HG03039 (cell line): ENCODE data around the gene PCDH9.

ENCODE experiments used
- ATAC-seq: cut with Tn5 transposase; IDR thresholded peaks from one replicate; pipeline ENCODE4 v1.9.1; 2021; ENCODE audit warnings: mild to moderate bottlenecking, moderate library complexity; ENCODE audit not compliant: unreplicated experiment

Gene PCDH9

DNA sequence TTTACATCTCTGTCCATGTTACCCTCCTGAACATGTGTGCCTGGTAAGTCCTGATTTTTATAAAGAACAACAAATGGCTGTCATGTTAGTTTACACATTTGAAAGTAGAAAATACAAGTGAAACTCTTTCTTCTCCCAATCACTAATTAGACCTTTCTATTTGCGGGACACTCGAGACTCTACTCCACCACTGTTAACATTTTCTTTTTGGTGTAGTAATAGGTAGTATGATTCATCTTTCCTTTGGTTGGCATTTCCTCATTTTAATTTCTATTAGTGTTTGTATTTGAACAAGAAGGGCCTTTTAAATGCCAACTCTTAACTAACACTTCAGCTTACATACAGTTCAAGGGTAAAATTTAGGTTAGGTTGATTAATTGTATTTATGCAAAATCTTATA is 371.1 kb downstream of the PCDH9 start:
- ATAC-seq: no peak

- no peak for ATAC-seq
These were observed 372.0 kb downstream of the PCDH9 start for GRCh38 chr13:66858163-66858562.

DNA sequence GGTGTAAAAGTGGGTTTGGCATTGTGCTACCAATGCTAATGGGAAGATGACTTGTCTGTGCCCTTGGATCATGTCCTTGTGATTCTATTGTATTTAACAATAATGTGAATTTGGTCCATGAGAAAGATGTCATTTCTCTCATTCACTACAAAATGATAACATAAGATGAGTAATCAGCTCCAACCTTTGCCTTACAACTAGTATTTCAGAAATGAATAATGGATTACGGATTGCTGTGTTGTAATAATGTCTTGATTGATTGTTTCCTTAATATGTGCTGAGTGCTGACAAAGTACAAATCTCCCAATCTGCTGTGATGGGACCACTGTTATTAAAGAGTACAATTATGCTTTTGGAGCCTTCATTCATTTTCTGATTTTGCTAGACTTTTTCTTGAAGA is 375.0 kb downstream of the PCDH9 start:
- ATAC-seq: no peak

- no peak for ATAC-seq
These were observed 376.6 kb downstream of the PCDH9 start for GRCh38 chr13:66853564-66853963.

DNA sequence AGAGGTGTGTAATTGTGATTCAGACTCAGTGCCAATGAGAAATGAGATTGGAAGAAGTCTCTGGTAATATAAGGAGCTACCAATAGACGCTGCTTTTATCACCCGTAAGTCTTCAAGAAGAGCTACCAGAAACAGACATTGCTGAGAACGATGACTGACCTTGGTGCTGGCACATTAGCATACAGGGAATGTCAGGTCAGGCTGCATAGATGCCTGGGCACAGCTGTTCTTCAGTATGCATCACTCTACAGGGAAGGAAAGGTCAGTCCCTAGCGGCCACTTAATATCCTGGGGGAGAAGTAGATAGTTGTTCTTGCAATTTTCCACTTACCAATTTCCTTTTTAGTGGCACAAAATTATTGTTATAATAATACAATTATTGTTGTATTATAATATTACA is 380.4 kb downstream of the PCDH9 start:
- ATAC-seq: no peak

GRCh38 chr13:66847541-66847940 is 382.6 kb downstream of the PCDH9 start:
- no peak for ATAC-seq

DNA sequence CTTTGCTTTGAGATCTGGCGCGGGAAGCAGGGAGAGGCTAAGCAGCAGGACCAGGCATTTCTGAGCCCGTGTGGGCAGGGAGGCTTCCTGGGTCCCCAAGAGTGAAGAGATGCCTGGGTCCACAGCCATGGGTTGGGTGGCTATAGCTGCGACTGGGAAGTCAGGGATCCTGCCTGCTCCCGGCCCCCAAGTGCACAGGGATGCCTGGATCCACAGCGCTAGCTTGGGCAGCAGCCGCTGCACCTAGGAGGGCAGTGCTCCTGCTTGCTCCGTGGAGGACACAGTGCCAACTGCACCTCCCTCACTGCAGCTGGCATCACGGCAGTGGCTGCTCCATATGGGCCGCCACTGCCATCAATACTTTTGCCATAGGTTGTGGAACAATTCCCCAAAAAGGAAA is 384.7 kb downstream of the PCDH9 start:
- ATAC-seq: no peak

DNA sequence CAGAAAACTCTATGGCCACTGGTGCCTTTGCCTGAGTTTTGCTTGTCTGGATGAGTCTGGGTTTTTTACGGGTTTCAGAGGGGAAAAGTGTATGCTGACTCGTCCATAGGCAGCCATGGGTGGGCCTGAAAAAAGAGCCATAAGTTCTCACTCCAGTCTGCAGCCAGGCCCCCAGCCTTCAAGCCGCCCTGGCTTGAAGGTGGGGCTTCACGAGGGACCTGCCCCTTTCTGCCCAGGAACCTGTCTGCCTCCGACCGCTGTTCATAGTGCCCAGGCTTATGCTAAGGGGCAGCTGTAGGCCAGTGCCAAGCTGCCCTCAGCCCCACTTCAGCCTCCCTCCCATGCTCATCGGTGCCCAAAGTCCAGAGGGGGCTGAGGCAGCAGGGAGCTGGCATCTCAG is 385.2 kb downstream of the PCDH9 start:
- no peak for ATAC-seq

GRCh38 chr13:66842766-66843165 is 387.4 kb downstream of the PCDH9 start:
- no peak for ATAC-seq

DNA sequence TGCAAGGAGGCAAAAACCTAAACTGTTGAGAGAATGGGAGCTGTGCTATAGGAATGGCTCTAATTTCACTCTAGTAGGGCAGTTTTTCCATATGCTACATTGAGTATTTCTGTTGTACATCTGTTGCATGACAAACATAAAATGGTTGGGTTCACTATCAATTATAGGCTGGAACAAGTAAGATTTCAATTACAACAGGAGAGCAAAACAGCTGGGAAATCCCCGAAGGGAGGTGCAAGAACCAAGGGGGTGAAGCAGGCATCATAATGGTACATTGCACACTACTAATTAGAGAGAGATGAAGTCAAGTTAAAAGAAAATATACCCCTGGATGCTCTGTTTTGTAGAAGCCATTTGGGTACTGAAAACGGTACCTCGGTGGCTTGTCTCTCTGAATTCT is 389.5 kb downstream of the PCDH9 start:
- ATAC-seq: no peak

- no peak for ATAC-seq
These were observed 392.9 kb downstream of the PCDH9 start for GRCh38 chr13:66837246-66837645.

- no peak for ATAC-seq
These were observed 395.0 kb downstream of the PCDH9 start for GRCh38 chr13:66835040-66835628.

- no peak for ATAC-seq
These were observed 399.0 kb downstream of the PCDH9 start for GRCh38 chr13:66830940-66831716.

DNA sequence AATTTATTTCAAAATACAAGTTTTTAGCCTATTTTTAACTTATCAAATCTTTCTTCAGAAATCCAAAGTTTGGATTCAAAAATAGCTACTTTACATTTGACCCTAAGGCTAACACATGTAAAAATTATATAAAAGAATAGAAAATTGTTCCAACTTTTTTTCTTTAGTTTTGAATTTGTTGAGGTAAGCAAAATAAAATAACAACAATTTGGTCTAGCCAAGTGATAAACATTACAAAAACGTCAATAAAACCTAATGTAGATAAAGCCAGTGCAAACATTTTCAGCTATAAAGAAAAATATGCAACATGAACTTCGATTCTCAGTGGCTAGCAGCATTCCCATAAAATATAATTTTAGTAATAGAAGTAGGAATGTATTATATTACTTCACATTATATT is 400.3 kb downstream of the PCDH9 start:
- no peak for ATAC-seq

GRCh38 chr13:66826398-66826797 is 403.7 kb downstream of the PCDH9 start:
- ATAC-seq: no peak

GRCh38 chr13:66821551-66821950 is 408.6 kb downstream of the PCDH9 start:
- no peak for ATAC-seq

GRCh38 chr13:66811455-66811854 is 418.7 kb downstream of the PCDH9 start:
- ATAC-seq: no peak

- ATAC-seq: no peak
These were observed 420.7 kb downstream of the PCDH9 start for GRCh38 chr13:66809485-66809884.

- ATAC-seq: no peak
These were observed 422.9 kb downstream of the PCDH9 start for GRCh38 chr13:66807251-66807650.

- no peak for ATAC-seq
These were observed 424.5 kb downstream of the PCDH9 start for GRCh38 chr13:66805657-66806056.

DNA sequence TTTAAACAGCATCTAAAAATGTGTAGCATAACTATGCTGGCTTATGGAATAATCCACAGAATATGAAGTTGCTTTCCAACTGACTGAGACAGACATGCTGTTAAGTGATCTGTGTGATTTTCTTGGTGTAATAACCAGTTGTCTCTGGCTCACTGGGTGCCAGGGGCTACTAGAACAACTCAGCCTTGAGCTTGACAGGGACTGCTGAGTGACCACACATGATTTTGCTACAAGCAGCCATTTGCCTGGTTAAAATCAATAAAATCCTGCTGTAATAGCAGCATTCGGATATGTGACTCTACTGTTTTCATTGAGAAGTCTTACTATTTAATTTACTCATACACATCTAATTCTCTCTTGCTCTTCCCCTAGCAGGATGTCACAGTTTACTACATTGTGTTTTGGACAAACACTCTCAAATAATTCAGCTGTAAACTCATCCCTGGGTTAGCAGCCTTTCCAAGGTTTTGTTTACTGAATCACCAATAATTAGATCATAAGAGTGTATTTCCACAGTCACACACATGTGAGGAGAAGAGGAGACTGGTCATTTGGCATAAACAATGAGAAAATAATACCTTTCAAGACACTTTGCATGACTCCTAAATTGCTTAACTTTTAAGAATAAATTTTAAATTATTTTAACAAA is 426.2 kb downstream of the PCDH9 start:
- no peak for ATAC-seq
